HG03571 (cell line): ENCODE measurements around the gene MMP3.
"Not testable (repeated sequence)": the region's sequence is repeated elsewhere in the genome, so short reads cannot be mapped to it uniquely, and the experiment has no call there.

Experiments
- ATAC-seq: cut with Tn5 transposase; IDR thresholded peaks from one replicate; pipeline ENCODE4 v1.9.1; 2021; ENCODE audit not compliant: unreplicated experiment

MMP3 gene

DNA sequence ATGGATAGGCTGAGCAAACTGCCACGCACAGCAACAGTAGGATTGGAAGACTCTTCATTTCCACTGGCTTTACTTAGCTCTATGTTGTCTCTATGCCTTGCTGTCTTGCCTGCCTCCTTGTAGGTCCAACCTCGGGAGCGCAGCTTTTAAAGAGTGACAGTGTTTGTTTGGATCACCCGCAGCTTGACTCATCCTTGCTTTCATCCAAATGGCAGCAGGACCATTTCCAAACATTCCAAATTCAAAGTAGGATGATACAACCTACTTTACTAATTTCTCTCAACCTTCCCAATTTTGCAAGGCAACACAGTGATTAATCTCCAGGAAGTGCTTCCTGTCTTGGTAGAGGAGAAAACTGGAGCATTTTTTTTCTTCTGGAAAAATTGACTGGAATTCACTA lies at the start of gene MMP3:
Gene MMP3 (minus strand): TSS at position 121 of the 400 bp plus-strand sequence. CDS start 63 bp downstream, at position 58.
- no peak for ATAC-seq

DNA sequence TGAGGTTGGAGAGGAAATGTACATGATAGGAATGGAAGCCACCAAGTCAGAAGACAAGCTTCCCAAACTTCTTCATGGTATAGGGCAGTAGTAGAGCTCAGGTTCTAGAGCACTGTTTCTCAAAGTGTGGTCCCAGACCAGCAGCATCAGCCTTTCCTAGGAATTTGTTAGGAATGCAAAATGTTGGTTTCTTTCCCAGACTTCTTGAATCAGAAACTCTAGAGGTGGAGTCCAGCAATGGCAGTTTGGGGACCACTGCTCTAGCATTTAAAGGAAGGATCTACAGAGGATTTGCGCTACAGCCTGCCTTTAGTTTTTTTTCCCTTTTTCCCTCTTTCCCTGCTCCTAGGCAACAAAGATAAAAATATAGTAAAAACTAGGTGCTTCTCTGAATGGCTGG lies 48.3 kb upstream of the MMP3 start:
- no peak for ATAC-seq

DNA sequence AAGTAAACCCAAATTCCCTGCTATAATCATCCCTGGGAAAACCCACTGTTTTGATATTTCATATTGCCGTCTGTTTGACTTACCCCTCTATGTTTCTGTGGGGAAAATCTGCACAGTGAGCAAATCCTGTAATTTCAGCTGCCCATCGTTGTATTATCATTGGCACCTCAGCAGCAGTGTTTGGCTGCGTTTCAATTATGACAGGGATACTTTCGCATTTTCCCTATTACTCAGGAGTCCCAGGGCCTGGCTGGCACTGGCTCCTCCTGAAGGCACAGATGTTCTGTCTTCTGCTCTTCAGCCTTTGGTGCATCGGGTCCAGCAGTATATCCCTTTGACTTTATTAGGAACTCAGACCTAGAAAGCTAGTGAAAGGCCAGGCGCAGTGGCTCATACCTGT lies 43.6 kb upstream of the MMP3 start:
- ATAC-seq = no peak

DNA sequence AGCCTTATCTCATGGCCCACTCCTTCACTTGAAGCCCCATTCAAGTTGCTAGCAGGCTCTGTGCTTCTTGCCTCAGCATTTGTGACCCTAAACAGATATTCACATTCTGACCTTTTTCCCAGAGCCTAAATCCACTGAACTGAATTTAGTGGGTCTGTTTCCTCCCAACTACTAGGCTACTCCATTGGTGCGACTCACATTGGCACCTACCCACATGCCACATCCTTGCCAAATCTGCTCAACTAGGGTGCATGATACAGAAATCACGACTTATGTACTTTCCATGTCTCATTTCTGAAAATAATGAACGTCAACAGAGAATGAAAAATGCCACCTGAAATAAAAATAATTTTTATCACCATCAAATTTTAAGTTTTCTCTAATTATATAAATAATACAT lies 39.7 kb upstream of the MMP3 start:
- ATAC-seq = no peak

DNA sequence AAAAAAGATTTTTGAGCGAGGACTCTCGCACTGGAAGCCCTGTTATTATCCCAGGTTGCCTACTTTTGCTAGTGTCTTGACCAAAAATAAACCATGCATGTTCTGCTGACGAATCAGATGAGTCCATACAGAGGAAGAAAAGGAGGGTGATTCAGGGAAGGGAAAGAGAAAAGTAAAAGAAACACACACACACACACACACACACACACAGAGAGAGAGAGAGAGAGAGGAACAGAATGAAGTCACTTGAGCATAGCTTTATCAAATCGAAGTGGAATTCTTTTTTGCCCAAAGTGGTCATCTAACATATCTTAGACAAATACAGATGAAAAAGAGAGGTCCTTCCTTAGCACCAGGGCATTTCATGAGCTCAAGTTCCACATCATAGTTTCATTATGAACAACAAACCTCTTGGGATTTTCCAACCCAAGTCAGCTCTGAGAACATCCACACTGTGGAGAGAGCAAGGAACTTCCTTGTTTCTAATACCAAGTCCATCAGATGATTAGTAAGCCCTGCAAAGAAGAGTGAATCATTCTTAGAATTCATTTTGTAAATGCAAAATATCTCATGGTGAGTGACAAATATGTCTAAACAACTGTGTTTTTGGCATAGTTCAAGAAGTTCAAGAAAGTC lies 39.1 kb upstream of the MMP3 start:
- peak; percentile 77 for ATAC-seq

DNA sequence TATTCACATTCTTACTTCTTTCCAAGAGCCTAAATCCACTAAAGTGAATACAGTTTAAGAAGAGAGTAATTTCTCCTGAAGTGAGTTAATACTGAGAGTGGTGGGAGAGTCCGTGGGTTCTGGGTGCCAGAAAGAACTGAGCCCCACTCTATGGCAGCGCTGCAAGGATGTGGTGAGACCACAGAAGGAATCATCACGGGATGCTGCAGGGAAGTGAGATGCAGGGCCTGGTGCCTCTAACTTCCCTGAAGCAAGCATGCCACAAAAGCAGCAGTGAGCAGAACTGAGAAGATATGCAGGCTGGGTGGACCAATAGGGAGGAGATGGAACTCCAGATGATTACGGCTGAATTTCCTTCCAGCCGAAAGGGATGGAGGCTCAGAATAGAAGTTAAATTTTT lies 36.4 kb upstream of the MMP3 start:
- ATAC-seq = no peak

DNA sequence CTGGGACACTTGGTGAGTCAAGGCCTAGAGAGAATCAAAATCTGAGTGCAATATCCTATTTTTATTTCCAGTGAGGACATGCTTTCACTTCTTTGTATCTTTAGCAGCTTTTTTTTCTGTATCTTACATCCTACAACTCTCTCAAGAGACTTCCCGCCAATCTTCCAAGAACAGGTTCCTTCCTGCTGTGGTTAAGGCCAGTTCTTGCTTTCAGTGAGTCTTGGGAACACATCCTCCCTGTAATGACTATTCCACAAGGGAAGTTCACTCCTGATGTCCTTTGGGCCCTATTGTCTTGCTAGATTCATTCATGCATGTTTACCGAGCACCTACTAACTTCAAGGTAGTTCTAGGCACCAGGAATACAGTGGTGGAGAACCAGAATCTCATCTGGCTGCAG lies 35.2 kb upstream of the MMP3 start:
- ATAC-seq = no peak

DNA sequence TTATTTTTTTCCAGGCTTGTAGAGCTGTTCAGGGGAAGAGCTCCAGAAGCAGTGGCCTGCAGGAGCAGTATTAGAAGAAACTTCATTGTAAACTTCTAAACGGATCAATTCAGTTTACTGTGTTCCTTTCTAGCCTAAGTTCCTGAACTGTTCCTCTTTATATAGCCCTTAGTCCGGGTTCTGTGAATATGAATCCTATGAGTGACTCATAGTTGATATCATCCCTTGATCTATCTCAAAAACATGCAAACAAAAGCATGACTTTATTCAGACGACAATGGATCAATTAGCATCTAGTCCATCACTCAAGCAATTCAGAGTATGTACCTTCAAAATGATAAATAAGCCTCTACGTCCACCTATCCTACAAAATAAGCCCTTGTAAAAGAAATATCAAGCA lies 31.4 kb upstream of the MMP3 start, which contains the start of gene MMP12:
Gene MMP12 (minus strand): TSS at position 131 of the 400 bp plus-strand sequence. CDS start 45 bp downstream, at position 86.
- ATAC-seq = no peak

DNA sequence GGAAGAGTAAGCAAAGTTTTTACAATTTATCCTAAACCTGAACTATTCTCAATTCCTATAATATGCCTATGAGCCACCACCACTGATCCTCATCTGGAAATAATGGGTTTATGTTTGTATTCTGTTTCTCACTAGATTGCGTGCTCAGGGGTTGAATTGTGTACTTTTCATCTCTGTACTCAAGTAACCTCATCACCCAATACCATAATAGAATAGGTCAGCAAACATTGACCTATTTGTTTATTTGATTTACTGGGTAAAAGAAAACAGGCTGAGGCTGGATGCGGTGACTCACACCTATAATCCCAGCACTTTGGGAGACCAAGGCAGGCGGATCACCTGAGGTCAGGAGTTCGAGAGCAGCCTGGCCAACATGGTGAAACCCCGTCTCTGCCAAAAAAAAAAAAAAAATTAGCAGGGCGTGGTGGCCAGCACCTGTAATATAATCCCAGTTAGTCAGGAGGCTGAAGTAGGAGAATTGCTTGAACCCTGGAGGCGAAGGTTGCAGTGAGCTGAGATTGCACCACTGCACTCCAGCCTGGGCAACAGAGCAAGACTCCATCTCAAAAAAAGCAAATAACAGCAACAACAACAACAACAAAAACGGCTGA lies 26.1 kb upstream of the MMP3 start:
- not testable (repeated sequence) for ATAC-seq

DNA sequence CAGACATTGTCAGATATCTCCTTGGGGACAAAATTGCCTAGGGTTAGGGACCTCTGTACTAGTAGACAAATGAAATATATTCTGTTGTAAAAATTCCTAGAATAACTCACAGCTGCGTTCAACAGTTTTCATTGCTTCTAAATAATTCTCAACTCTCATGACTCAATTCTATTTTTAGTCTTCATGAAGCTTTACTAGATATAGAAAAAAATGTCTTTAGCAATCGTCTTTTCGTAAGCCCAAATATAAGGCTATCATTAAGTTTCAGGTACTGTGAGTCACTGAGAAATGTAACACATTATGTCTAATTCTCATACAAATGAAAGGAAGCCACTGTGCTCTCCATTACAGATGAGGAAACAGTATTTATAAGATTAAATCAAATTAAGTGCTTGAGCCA lies 24.9 kb upstream of the MMP3 start:
- ATAC-seq = no peak

DNA sequence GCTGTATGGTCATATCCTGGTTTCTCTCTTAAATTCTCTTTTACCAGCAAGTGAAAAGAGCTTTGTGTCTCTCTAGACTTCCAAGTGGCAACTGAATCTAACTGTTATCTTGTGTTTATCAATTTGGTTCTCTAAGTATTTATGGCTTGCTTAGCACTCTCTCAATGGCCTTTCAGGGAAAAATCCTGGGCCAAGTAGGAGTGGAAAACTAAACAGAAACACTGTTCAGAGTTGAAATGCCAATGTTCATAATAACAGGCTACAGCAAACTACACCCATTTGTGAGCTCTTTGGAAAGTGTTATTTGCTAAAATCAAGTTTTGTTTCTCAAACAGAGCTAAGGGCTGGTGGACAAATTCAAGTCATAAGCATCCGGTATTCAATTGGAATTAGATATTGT lies 21.3 kb upstream of the MMP3 start:
- no peak for ATAC-seq

DNA sequence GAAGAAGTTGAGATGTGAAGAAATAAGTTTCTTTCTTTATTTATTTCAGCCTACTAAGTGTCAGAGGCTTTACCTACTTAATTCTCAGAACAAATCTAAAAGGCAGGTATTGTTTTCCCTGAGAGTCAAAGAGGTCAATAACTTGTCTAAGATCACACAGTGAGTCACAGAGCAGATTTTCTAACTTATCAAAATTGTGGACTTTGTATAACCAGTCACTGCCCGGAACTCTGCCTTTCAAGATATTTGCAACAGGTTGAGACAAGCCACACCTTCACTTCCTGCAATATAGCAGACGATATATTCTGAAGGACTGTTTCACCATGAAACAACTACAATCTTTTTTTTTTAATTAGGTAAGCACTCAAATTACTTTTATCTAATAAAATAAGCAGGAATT lies 10.5 kb upstream of the MMP3 start:
- ATAC-seq = no peak

DNA sequence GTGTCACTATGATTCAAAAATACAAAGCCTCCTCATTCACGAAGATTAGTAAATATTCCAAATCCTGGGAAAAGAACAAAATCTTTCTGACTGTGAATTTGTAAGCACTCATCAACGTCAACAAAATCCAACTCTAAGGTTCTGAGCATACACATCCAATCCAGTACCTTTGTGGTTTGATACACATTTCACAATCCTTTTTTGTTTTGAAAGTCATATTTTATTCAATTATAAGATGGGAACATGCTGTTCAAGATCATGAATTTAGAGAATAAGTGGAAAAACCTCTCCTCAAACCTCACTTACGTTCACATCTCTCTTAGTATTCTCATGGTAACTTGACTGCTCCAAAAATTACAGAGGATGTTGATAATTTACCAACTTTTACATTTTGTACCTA lies 9.6 kb upstream of the MMP3 start:
- no peak for ATAC-seq

DNA sequence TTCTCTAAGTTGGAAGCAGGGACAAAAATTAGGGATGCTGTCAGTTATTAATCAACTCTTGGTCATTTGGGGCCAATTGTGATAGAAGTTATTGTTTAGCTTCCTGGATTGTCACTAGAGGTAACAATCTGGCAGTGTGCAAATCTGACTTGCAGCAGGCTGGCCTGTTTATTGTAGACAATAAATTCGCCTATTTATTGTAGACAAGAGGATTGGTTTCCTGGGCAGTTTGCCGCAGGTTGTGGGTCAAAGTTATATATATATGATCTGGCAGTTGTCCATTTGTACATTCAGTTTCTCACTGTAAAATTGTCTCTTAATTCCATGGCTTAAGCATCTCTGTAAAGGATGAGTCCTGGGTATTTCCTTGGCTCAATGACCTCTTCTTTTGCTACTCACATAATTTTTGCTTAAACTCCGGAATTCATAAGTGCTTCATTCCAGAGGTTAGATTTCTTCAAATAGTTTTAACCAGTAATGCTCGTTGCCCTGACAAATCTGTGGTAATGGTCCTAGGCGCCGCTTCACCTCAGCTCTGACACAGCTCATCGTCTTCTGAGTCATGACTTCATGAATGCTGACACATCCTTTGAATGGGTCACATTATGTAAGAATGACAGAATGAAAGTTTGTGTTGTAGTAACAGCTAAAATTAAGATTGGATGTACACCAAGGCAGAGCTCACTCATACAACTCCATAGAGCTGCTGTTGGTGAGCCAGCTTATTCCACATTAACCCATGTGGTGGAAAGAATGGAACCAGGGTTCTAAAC lies 7.8 kb upstream of the MMP3 start:
- no peak for ATAC-seq

DNA sequence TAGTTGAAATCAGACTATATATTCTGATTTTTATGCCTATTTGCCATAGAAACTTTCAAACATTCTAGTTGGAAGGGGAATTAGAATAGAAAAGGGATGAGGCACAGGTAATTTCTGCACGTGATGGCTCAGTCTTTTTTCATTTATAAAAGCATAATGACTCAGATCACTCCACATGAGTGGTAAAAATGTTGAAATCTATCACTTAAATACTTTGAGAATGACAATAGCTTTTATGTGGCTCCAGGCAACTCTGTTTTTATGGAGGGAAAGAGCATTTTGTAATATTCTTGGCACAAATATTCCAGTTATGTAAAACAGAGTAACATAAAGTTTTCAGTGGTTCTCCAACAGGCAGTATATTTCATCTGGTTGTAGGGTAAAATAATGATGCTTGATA lies 5.9 kb upstream of the MMP3 start:
- ATAC-seq = no peak

DNA sequence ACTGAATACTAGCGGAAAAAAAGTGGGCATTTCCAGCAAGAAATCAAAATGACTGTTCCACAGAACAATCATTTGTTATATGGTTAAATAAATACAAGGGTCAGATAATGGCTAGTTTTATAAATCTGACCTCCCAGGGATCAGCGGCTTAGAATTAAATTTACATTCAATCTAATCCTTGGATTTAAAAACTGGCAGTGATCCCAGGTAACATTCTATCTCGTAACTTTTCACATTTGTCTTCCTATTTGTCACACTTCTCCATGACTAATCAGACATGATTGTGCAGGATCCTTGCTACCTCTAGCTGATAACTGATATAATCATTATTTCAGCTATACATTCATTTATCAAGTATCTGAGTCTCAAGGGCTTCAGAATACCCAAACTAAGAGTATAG lies 2.9 kb upstream of the MMP3 start:
- ATAC-seq = no peak

DNA sequence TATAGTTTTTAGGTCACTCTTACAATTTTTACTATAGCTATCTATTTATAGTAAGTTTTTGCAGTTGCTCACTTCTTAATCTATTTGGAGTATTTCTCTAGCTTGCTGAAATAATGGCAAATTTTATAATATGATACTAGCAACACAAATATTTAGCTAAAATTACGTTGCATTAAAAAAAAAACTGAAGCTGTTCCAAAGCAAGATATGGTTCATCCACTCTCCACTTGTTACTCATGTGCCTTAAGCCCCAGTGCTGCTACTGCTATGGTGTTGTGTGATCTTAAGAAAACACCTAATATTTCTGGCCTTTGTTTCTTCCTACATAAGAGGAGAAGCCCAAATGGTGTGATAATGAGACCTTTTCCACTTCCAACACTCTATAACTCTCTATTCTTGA lies 479 bp downstream of the MMP3 start:
- no peak for ATAC-seq

DNA sequence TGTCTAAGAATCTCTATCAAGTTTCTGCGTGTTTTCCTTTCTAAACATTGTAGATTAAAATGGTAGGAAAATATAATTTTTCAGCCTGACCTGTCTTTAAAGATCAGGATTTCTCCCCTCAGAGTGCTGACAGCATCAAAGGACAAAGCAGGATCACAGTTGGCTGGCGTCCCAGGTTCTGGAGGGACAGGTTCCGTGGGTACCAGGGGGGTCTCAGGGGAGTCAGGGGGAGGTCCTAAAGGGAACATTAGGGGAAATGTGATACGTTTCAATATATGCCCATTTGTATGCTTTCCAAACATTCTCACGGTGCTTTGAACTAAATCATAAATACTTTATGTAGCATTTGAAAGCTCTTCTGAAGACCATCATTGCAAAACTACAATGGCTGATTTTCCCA lies 3.4 kb downstream of the MMP3 start:
- no peak for ATAC-seq

DNA sequence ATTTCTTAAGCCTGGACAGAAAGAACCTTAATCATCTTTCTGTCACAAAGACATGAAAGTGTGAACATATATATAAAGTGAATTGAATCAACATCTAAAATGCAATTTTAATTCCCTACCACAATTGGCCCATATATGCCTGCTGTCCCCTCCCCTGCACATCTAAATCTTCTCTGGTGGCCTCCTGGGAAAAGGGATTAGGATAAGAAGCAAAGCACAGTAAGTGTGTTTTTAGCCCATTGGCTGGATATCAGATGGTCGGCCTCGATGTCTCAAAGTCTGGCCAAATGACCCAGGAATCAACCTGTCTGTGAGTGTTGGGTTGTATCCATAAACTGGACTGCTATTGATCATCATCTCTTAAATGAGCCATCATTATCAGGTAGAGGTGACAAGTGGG lies 5.8 kb downstream of the MMP3 start:
- ATAC-seq = no peak

DNA sequence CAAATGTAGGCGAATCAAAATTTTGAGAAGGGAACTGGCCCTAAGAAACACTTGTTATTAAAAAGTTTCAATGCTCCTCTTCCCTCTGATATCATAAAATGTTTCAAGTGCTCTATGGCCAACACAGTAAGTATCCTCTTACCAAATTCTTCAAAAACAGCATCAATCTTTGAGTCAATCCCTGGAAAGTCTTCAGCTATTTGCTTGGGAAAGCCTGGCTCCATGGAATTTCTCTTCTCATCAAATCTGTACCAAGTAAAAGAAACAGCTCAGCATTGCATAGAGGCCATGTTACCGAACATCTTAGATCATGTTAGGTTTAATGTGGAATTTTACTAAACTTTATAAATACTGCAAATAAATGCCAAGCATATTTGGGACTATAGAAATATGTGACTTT lies 6.3 kb downstream of the MMP3 start:
- no peak for ATAC-seq

DNA sequence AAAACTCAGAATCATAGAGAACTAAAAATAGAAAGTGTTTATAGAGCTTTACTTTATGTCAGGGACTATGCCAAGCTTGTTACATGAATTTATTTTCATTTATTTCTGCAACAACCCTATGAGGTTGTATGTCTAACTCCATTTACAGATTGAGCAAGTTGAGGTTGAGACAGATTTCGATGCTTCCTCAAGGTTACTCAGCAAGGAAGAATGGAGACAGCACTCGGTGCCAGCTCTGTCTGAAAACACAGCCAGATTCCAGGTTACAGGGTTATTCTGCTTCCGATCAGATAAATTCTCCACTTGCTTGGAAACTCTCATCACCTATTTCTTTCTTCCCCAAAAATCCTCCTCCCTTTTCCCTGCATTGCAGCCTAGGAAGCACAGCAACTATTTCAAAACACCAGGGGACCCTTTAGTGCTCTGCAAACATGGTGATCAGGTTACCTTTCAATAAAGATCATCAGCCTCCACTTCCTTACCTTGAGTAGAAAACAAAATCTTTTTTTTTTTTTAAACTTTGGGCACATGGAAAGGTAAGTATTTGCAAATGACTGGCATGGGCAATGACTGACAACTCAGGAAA lies 7.0 kb downstream of the MMP3 start:
- ATAC-seq = no peak

DNA sequence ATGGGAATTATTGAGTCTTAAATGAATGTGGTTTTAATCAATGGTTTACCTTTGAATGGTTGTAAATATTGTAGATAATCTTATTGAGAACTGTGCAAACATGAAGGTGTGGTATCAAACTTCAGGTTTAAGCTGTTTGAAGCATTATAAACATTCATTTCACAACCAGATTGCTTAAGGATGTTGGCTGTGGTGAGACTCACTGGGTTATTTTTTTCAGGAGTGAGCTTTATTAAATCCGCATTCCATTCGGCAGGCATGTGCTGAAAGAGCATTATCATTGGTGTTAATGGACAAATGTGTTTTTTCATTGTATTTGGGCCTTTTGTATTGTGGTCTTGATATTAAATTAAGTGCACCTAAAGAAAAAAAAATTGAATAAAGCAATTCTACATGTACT lies 9.7 kb downstream of the MMP3 start:
- no peak for ATAC-seq
